Measurements from ENCODE around the gene DNAAF5.

Gene DNAAF5

DNA sequence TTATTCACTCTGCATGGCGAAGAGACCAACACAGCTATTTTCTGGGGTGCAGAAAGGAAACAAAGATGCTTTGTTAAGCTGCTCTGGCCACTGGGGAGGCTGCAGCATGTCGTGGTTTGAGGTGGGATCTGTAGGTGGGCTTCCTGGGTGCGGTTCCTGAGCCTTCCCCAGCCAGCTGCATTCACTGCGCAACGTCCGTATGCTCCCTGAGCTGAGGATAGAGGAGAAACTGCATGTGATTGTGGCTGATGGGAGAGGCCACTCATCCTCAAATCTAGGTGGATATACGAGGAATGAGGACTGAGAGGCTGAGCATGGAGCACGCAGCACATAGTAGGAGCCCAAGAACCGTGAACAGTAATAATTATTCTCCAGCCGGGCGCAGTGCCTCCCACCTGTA, 9.9 kb upstream of the DNAAF5 start:
- H3K9me2 ChIP-seq (replicated peaks; ENCODE audit: low read depth, low read length) = no peaks in the 10 kb centered on the region
- no peak overlapping the region for H3K4me2 ChIP-seq (ENCODE audit: low read depth, low read length, poor library complexity, severe bottlenecking)

DNA sequence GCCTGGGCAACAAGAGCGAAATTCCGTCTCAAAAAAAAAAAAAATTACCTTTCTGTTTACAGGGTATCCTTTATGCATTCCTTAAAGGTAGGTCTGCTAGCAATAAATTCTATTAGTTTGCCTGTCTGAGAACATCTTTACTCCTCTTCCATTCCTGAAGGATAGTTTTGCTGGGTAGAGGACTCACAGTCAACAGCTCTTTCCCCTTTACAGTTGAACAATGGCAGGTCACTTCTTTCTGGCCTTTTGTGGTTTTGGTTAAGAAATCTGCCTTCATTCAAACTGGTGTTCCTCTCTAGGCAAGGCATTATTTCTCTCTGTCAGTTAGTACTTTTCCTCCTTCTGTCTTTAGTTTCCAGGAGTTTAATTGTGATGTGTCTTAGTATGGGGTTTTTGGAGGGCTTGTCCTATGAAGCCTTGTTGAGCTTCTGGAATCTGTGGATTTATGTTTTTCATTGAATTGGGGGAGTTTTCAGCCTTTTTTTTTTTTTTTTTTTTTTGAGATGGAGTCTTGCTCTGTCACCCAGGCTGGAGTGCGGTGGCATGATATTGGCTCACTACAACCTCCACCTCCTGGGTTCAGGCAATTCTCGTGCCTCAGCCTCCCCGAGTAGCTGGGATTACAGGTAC, 4.8 kb upstream of the DNAAF5 start:
- Histone ChIP-seq H3K4me2 (ENCODE audit: low read depth, low read length, poor library complexity, severe bottlenecking) (no peak overlapping the region), H3K9me3 (ENCODE audit: insufficient read depth, low read depth, low read length) (peaks cover 14% of the 10 kb centered on the region; the same call in 1 of the 2 replicates), H3K79me2 (ENCODE audit: insufficient read depth, low read length) (peaks cover 10% of the 10 kb centered on the region; the same call in 1 of the 2 replicates)

More for the DNA sequence above, 9.9 kb upstream of the DNAAF5 start:
- no peaks in the 10 kb centered on the region for H3K79me2 ChIP-seq (ENCODE audit: insufficient read depth, low read length)
- no peaks in the 10 kb centered on the region for H4K20me1 ChIP-seq (ENCODE audit: insufficient read depth, low read length, poor library complexity, severe bottlenecking)
- H3K9me3 ChIP-seq (ENCODE audit: insufficient read depth, low read depth, low read length) = peaks cover 8% of the 10 kb centered on the region; the same call in 1 of the 2 replicates
- no peak overlapping the region for H2AFZ ChIP-seq (ENCODE audit: low read length)
- no peaks in the 10 kb centered on the region for H3K27me3 ChIP-seq (ENCODE audit: insufficient read depth, low read length, poor library complexity, severe bottlenecking)
- H3K9ac ChIP-seq (ENCODE audit: low read depth, low read length, poor library complexity, severe bottlenecking) = no peak overlapping the region
- H3F3A ChIP-seq (ENCODE audit: low read depth) = no peaks in the 10 kb centered on the region
- TF ChIP-seq, protein P1, sequence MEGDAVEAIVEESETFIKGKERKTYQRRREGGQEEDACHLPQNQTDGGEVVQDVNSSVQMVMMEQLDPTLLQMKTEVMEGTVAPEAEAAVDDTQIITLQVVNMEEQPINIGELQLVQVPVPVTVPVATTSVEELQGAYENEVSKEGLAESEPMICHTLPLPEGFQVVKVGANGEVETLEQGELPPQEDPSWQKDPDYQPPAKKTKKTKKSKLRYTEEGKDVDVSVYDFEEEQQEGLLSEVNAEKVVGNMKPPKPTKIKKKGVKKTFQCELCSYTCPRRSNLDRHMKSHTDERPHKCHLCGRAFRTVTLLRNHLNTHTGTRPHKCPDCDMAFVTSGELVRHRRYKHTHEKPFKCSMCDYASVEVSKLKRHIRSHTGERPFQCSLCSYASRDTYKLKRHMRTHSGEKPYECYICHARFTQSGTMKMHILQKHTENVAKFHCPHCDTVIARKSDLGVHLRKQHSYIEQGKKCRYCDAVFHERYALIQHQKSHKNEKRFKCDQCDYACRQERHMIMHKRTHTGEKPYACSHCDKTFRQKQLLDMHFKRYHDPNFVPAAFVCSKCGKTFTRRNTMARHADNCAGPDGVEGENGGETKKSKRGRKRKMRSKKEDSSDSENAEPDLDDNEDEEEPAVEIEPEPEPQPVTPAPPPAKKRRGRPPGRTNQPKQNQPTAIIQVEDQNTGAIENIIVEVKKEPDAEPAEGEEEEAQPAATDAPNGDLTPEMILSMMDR (conservative IDR thresholded peaks at IDR 0.05; ENCODE audit: low read length) = no peak
- TF ChIP-seq EZH2phosphoT487 (IDR thresholded peaks at IDR 0.05; ENCODE audit: borderline replicate concordance) = no peak
- H3K36me3 ChIP-seq (ENCODE audit: insufficient read depth, low read length) = no peaks in the 10 kb centered on the region
- H3K4me3 ChIP-seq (ENCODE audit: low read length, poor library complexity, severe bottlenecking) = no peak overlapping the region
- no peaks in the 10 kb centered on the region for H3K4me1 ChIP-seq (ENCODE audit: insufficient read depth, low read length, poor library complexity, severe bottlenecking)

DNA sequence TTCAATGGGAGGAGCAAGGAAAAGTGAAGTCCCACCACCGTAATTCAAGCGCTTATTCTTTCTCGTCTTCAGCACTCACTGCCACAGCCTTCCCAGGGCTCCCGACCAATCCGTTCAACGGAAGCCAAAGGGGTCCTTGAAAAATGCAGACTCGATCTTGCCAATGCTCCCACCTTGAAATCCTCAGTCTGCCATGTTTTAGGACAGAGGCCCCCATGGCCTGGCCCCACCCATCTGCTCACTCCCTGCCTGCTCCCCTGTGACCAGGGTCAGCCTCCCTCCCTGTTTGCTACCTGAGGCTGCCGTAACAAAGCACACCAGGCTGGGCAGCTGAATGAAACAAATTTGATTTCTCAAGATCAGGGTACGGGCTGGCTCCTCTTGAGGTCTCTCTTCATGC, 3.0 kb upstream of the DNAAF5 start:
- no peaks in the 10 kb centered on the region for H3K27me3 ChIP-seq (ENCODE audit: insufficient read depth, low read length, poor library complexity, severe bottlenecking)
- no peaks in the 10 kb centered on the region for H3F3A ChIP-seq (ENCODE audit: low read depth)
- H3K4me3 ChIP-seq (ENCODE audit: low read length, poor library complexity, severe bottlenecking) = no peak overlapping the region
- no peaks in the 10 kb centered on the region for H3K9me2 ChIP-seq (replicated peaks; ENCODE audit: low read depth, low read length)
- no peak overlapping the region for H2AFZ ChIP-seq (ENCODE audit: low read length)
- H3K79me2 ChIP-seq (ENCODE audit: insufficient read depth, low read length) = peaks cover 22% of the 10 kb centered on the region
- H4K20me1 ChIP-seq (ENCODE audit: insufficient read depth, low read length, poor library complexity, severe bottlenecking) = no peaks in the 10 kb centered on the region
- TF ChIP-seq, protein P1 (conservative IDR thresholded peaks at IDR 0.05; ENCODE audit: low read length) = no peak
- TF ChIP-seq EZH2phosphoT487 (IDR thresholded peaks at IDR 0.05; ENCODE audit: borderline replicate concordance) = no peak
- H3K36me3 ChIP-seq (ENCODE audit: insufficient read depth, low read length) = no peaks in the 10 kb centered on the region
- H3K9me3 ChIP-seq (ENCODE audit: insufficient read depth, low read depth, low read length) = peaks cover 14% of the 10 kb centered on the region; the same call in 1 of the 2 replicates
- H3K4me1 ChIP-seq (ENCODE audit: insufficient read depth, low read length, poor library complexity, severe bottlenecking) = peaks cover 20% of the 10 kb centered on the region
- H3K9ac ChIP-seq (ENCODE audit: low read depth, low read length, poor library complexity, severe bottlenecking) = no peak overlapping the region
- H3K4me2 ChIP-seq (ENCODE audit: low read depth, low read length, poor library complexity, severe bottlenecking) = no peak overlapping the region

More for the DNA sequence above, 4.8 kb upstream of the DNAAF5 start:
- H2AFZ ChIP-seq (ENCODE audit: low read length) = no peak overlapping the region
- no peaks in the 10 kb centered on the region for H3K27me3 ChIP-seq (ENCODE audit: insufficient read depth, low read length, poor library complexity, severe bottlenecking)
- H3K4me1 ChIP-seq (ENCODE audit: insufficient read depth, low read length, poor library complexity, severe bottlenecking) = peaks cover 11% of the 10 kb centered on the region
- H3F3A ChIP-seq (ENCODE audit: low read depth) = no peaks in the 10 kb centered on the region
- H3K9ac ChIP-seq (ENCODE audit: low read depth, low read length, poor library complexity, severe bottlenecking) = no peak overlapping the region
- no peaks in the 10 kb centered on the region for H4K20me1 ChIP-seq (ENCODE audit: insufficient read depth, low read length, poor library complexity, severe bottlenecking)
- no peaks in the 10 kb centered on the region for H3K9me2 ChIP-seq (replicated peaks; ENCODE audit: low read depth, low read length)
- TF ChIP-seq, protein P1 (conservative IDR thresholded peaks at IDR 0.05; ENCODE audit: low read length) = no peak
- no peak for TF ChIP-seq EZH2phosphoT487 (IDR thresholded peaks at IDR 0.05; ENCODE audit: borderline replicate concordance)
- H3K36me3 ChIP-seq (ENCODE audit: insufficient read depth, low read length) = no peaks in the 10 kb centered on the region
- H3K4me3 ChIP-seq (ENCODE audit: low read length, poor library complexity, severe bottlenecking) = no peak overlapping the region
